PC-9 (cell line): ENCODE results near the gene NKX1-2.

Experiments used
- EZH2 ChIP-seq: fragments of 200-600 bp; sonication (generic); IDR thresholded peaks from 2 replicates; pipeline ENCODE4 v1.8.0; 2017; ENCODE audit warnings: antibody characterized with exemption, low read depth
- TF ChIP-seq, protein P1 (sequence below): fragments of 200-600 bp; sonication (generic); conservative IDR thresholded peaks from 2 replicates; pipeline ENCODE4 v1.6.1; 2017; ENCODE audit warnings: mixed run types, antibody characterized with exemption, mild to moderate bottlenecking, moderate library complexity

DNA sequence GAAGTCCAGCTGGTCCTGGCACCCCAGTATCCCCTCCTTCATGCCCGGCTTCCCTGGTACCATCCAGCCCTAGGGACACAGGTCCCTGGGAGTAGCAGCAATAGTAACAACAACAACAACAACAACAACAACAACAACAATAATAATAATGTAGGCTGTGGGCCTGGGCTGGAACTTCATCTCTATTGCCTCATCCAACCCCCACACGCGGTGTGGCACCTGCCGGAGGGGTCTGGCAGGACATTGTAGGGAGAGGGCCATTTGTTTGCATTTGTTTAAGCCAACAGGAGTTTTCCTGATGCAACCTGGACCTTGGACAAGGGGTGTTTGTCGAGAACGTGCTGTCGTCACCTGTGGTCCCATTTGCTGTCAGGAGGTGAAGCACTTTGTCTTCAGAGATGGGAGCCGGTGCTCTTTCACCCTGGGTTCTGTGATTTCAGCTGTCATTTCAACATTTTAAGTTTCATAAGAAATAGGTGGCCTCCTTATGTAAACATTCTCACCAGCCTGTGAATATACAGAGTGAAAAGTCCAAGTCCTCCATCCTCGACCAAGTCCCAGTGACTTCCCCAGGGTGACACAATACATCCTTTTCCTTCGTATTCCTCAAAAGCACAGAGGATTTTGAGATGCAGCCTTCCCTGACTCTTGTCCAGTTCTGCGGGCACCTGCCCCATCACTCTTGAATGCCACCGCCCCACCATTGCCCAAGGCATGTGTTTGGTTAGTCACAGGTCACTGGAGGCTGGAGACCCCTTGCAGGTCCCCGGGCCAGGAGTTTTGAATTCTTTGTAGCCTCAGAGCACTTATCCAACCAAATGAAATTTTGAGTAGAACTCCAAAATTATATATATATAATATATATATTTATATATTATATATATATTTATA is 21.0 kb upstream of the NKX1-2 start:
- TF ChIP-seq, protein P1, sequence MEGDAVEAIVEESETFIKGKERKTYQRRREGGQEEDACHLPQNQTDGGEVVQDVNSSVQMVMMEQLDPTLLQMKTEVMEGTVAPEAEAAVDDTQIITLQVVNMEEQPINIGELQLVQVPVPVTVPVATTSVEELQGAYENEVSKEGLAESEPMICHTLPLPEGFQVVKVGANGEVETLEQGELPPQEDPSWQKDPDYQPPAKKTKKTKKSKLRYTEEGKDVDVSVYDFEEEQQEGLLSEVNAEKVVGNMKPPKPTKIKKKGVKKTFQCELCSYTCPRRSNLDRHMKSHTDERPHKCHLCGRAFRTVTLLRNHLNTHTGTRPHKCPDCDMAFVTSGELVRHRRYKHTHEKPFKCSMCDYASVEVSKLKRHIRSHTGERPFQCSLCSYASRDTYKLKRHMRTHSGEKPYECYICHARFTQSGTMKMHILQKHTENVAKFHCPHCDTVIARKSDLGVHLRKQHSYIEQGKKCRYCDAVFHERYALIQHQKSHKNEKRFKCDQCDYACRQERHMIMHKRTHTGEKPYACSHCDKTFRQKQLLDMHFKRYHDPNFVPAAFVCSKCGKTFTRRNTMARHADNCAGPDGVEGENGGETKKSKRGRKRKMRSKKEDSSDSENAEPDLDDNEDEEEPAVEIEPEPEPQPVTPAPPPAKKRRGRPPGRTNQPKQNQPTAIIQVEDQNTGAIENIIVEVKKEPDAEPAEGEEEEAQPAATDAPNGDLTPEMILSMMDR, result no peak
- no peak for TF ChIP-seq EZH2
